Loucy (cell line): Measurements from ENCODE around the gene POFUT1.

Experiments used
- H2AFZ ChIP-seq: fragments of 200-600 bp; sonication (generic); 2 replicates; pipeline ENCODE4 v1.6.0; 2016; ENCODE audit warnings: antibody characterized with exemption, mild to moderate bottlenecking, low read length, moderate library complexity
- H3F3A ChIP-seq: fragments of 200-600 bp; 2 replicates; pipeline ENCODE4 v1.6.0; 2016; ENCODE audit warnings: antibody characterized with exemption, low read depth, mild to moderate bottlenecking
- H3K27me3 ChIP-seq: fragments of 200-600 bp; sonication (generic); 2 replicates; pipeline ENCODE4 v1.6.1; 2014; ENCODE audit warnings: low read length, mild to moderate bottlenecking; ENCODE audit not compliant: insufficient read depth, poor library complexity, severe bottlenecking
- H3K36me3 ChIP-seq: fragments of 200-600 bp; sonication (generic); 2 replicates; pipeline ENCODE4 v1.6.1; 2016; ENCODE audit warnings: low read length; ENCODE audit not compliant: insufficient read depth
- H3K4me1 ChIP-seq: fragments of 200-600 bp; sonication (generic); 2 replicates; pipeline ENCODE4 v1.5.1; 2014; ENCODE audit warnings: low read length, mild to moderate bottlenecking; ENCODE audit not compliant: insufficient read depth, poor library complexity, severe bottlenecking
- H3K4me2 ChIP-seq: fragments of 200-600 bp; sonication (generic); 2 replicates; pipeline ENCODE4 v1.6.0; 2014; ENCODE audit warnings: antibody characterized with exemption, low read length, low read depth, mild to moderate bottlenecking; ENCODE audit not compliant: poor library complexity, severe bottlenecking
- H3K4me3 ChIP-seq: fragments of 200-600 bp; sonication (generic); 2 replicates; pipeline ENCODE4 v1.5.1; 2014; ENCODE audit warnings: low read length, mild to moderate bottlenecking, mixed read lengths; ENCODE audit not compliant: poor library complexity, severe bottlenecking
- H3K79me2 ChIP-seq: fragments of 200-600 bp; sonication (generic); 2 replicates; pipeline ENCODE4 v1.6.1; 2014; ENCODE audit warnings: low read length; ENCODE audit not compliant: insufficient read depth
- H3K9ac ChIP-seq: fragments of 200-600 bp; sonication (generic); 2 replicates; pipeline ENCODE4 v1.6.0; 2014; ENCODE audit warnings: mild to moderate bottlenecking, low read depth, low read length, moderate library complexity; ENCODE audit not compliant: poor library complexity, severe bottlenecking
- H3K9me2 ChIP-seq: fragments of 200-600 bp; sonication (generic); replicated peaks from 2 replicates; pipeline ENCODE4 v1.6.1; 2016; ENCODE audit warnings: low read depth, low read length, mixed read lengths
- H3K9me3 ChIP-seq: fragments of 200-600 bp; sonication (generic); 2 replicates; pipeline ENCODE4 v1.6.1; 2014; ENCODE audit warnings: mild to moderate bottlenecking, antibody characterized with exemption, low read length, low read depth; ENCODE audit not compliant: insufficient read depth
- H4K20me1 ChIP-seq: fragments of 200-600 bp; sonication (generic); 2 replicates; pipeline ENCODE4 v1.6.0; 2014; ENCODE audit warnings: antibody characterized with exemption, low read length, mild to moderate bottlenecking; ENCODE audit not compliant: insufficient read depth, poor library complexity, severe bottlenecking
- EZH2phosphoT487 ChIP-seq: fragments of 200-600 bp; IDR thresholded peaks from 2 replicates; pipeline ENCODE4 v1.6.1; 2018; ENCODE audit warnings: antibody characterized with exemption, mild to moderate bottlenecking, moderate library complexity, borderline replicate concordance
- TF ChIP-seq, protein P1 (sequence below): fragments of 200-600 bp; sonication (generic); conservative IDR thresholded peaks from 2 replicates; pipeline ENCODE4 v1.5.1; 2014; ENCODE audit warnings: mild to moderate bottlenecking, antibody characterized with exemption, low read length

The POFUT1 gene

GRCh38 chr20:32261644-32262043 is 54.0 kb downstream of the POFUT1 start:
- Histone ChIP-seq H3K9ac (no peak overlapping the region), H3K36me3 (no peaks in the 10 kb centered on the region), H3K4me1 (no peaks in the 10 kb centered on the region), H3K79me2 (no peaks in the 10 kb centered on the region), H3K27me3 (no peaks in the 10 kb centered on the region), H3K9me3 (no peaks in the 10 kb centered on the region), H2AFZ (no peak overlapping the region), H3K9me2 (no peaks in the 10 kb centered on the region), H3K4me2 (no peak overlapping the region), H4K20me1 (no peaks in the 10 kb centered on the region), H3F3A (0 out of 2 replicates have a peak, but pooled peaks cover 3% of the 10 kb centered on the region), H3K4me3 (no peak overlapping the region)
- TF ChIP-seq, protein P1, sequence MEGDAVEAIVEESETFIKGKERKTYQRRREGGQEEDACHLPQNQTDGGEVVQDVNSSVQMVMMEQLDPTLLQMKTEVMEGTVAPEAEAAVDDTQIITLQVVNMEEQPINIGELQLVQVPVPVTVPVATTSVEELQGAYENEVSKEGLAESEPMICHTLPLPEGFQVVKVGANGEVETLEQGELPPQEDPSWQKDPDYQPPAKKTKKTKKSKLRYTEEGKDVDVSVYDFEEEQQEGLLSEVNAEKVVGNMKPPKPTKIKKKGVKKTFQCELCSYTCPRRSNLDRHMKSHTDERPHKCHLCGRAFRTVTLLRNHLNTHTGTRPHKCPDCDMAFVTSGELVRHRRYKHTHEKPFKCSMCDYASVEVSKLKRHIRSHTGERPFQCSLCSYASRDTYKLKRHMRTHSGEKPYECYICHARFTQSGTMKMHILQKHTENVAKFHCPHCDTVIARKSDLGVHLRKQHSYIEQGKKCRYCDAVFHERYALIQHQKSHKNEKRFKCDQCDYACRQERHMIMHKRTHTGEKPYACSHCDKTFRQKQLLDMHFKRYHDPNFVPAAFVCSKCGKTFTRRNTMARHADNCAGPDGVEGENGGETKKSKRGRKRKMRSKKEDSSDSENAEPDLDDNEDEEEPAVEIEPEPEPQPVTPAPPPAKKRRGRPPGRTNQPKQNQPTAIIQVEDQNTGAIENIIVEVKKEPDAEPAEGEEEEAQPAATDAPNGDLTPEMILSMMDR, result no peak
- TF ChIP-seq EZH2phosphoT487, result no peak

- Histone ChIP-seq H3K9ac (no peak overlapping the region), H2AFZ (no peak overlapping the region), H3K9me3 (no peaks in the 10 kb centered on the region), H3K4me1 (no peaks in the 10 kb centered on the region), H3K4me3 (no peak overlapping the region), H3K27me3 (no peaks in the 10 kb centered on the region), H3K4me2 (no peak overlapping the region), H3F3A (0 out of 2 replicates have a peak, but pooled peaks cover 3% of the 10 kb centered on the region), H3K79me2 (no peaks in the 10 kb centered on the region), H4K20me1 (no peaks in the 10 kb centered on the region), H3K36me3 (no peaks in the 10 kb centered on the region), H3K9me2 (no peaks in the 10 kb centered on the region)
- no peak for TF ChIP-seq EZH2phosphoT487
- TF ChIP-seq, protein P1, result no peak
Measured at GRCh38 chr20:32263398-32263954, 55.8 kb downstream of the POFUT1 start.

DNA sequence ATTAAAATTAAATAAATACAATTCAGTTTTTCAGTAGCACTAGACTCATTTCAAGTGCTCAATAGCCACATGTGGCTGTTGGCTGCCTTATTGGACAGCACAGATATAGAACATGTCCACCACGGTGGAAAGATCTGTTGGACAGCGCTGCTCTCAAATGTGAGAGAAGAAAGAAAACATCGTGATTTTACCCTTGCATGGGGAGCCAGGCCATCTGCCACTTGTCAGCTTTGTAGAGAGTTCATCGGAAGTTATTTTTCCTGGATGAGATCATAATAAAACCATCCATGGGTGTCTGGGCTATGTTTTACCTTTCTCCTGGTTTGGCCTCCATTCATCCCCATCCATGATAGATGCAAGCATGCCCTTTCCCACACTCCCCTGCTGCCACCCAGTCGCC is 63.9 kb downstream of the POFUT1 start:
- Histone ChIP-seq H2AFZ (no peak overlapping the region), H3K9me2 (no peaks in the 10 kb centered on the region), H3K4me3 (no peak overlapping the region), H3K9me3 (no peaks in the 10 kb centered on the region; the same call in 1 of the 2 replicates), H3K36me3 (no peaks in the 10 kb centered on the region), H4K20me1 (no peaks in the 10 kb centered on the region), H3K4me2 (no peak overlapping the region), H3K4me1 (no peaks in the 10 kb centered on the region), H3K9ac (no peak overlapping the region), H3F3A (no peaks in the 10 kb centered on the region), H3K27me3 (no peaks in the 10 kb centered on the region), H3K79me2 (no peaks in the 10 kb centered on the region)
- no peak for TF ChIP-seq EZH2phosphoT487
- TF ChIP-seq, protein P1, result no peak
